K562 (cell line): ENCODE measurements around the gene PIK3R2. TPM values are rescaled to one million over a fixed set of nuclear protein-coding genes. Genes with fewer than 3 reads are reported as not detected.

Experiments
- ATF1 ChIP-seq, 2 experiments: fragments of 450-650 bp in 1 of 2; IDR thresholded peaks; 2 replicates each; pipeline ENCODE4 v1.6.1; 2016; ENCODE audit warnings: missing compliant biosample characterization in 1 of 2, missing genetic modification characterization in 1 of 2
- GMEB1 ChIP-seq: fragments of 250-450 bp; sonication (Bioruptor Pico); IDR thresholded peaks from 2 replicates; pipeline ENCODE4 v1.4.0; 2020; ENCODE audit warnings: mild to moderate bottlenecking
- HCFC1 ChIP-seq: IDR thresholded peaks from 2 replicates; pipeline ENCODE4 v1.6.1; 2012; ENCODE audit warnings: low read depth, low read length, improper control_type of control experiment
- JUN ChIP-seq, 2 experiments: sonication (generic) in 1 of 2; formaldehyde crosslinking in 1 of 2; IDR thresholded peaks; 2 replicates each; pipeline versions ENCODE4 v1.6.1 to v1.8.0; 2012 to 2022; ENCODE audit warnings: borderline replicate concordance in 2 of 2, mild to moderate bottlenecking in 2 of 2, improper control_type of control experiment in 1 of 2, low read depth in 1 of 2, low read length in 1 of 2, missing genetic modification reagents in 1 of 2
- MNT ChIP-seq, 2 experiments: fragments of 450-650 bp; conservative IDR thresholded peaks; 2 replicates each; pipeline ENCODE4 v1.6.1; 2017; ENCODE audit warnings: mild to moderate bottlenecking in 2 of 2, moderate library complexity in 2 of 2
- NR3C1 ChIP-seq: sonication (generic); formaldehyde crosslinking; IDR thresholded peaks from 2 replicates; pipeline ENCODE4 v1.8.1; 2022; ENCODE audit warnings: missing genetic modification reagents
- SAP30 ChIP-seq: fragments of 200-600 bp; sonication (generic); IDR thresholded peaks from 2 replicates; pipeline ENCODE4 v1.6.1; 2012; ENCODE audit warnings: borderline replicate concordance, low read depth, mild to moderate bottlenecking, moderate library complexity, low read length, control low read depth, inconsistent platforms; ENCODE audit not compliant: insufficient read depth, poor library complexity, severe bottlenecking
- ZNF830 ChIP-seq: fragments of 250-450 bp; sonication (Bioruptor Pico); IDR thresholded peaks from 2 replicates; pipeline ENCODE4 v1.5.0; 2021; ENCODE audit warnings: mild to moderate bottlenecking
- polyA plus RNA-seq, 8 experiments: library from polyadenylated mRNA; depleted of rRNA in 4 of 8; stranded (reverse) in 5 of 8; unstranded in 3 of 8; fragments of >200 nt; fragmentation: Nextera tagmentation in 2 of 8; fragmentation: Illumina TruSeq in 1 of 8; extraction: Ambion mirVana in 2 of 8; extraction: Trizol in 1 of 8; gene quantifications; 2 replicates each; pipeline versions ENCODE4 v1.2.1 to v1.2.3, GENCODE V29; 2011 to 2014; ENCODE audit warnings: inconsistent platforms in 1 of 8, missing spikeins in 1 of 8
- total RNA-seq, 7 experiments: library from RNA; depleted of rRNA in 6 of 7; stranded (reverse); fragments of >200 nt in 6 of 7; fragmentation: Illumina TruSeq in 2 of 7; extraction: Trizol in 2 of 7; gene quantifications; 2 replicates each; pipeline versions ENCODE4 v1.2.1 to v1.2.3, GENCODE V29; 2011 to 2021; ENCODE audit warnings: low replicate concordance in 1 of 7
- TF ChIP-seq, protein P1 (sequence below): fragments of 200-800 bp; sonication (Bioruptor generic); IDR thresholded peaks from 2 replicates; pipeline ENCODE4 v1.6.1; 2016; ENCODE audit warnings: missing genetic modification characterization, missing compliant biosample characterization
- TF ChIP-seq, protein P2 (sequence below): fragments of 450-650 bp; conservative IDR thresholded peaks from 2 replicates; pipeline ENCODE4 v1.6.1; 2016; ENCODE audit warnings: missing genetic modification characterization, low read depth, mild to moderate bottlenecking, missing compliant biosample characterization, moderate library complexity
- TF ChIP-seq, protein P3 (sequence below): sonication (generic); formaldehyde crosslinking; IDR thresholded peaks from 2 replicates; pipeline ENCODE4 v1.8.0; 2022; ENCODE audit warnings: missing genetic modification reagents, mild to moderate bottlenecking, moderate library complexity, borderline replicate concordance

Gene PIK3R2
- total and polyA plus RNA-seq, 9 of the 15 experiments (the other 6 are each of a cell fraction or from before 2014, with no cell fraction given) = 0.39 to 37.9 (median 5.3) TPM

- TF ChIP-seq GMEB1 (CRISPR knock-in tag) = 0 out of 2 replicates have a peak, but pooled peaks have one; percentile 22
- TF ChIP-seq, protein P1, sequence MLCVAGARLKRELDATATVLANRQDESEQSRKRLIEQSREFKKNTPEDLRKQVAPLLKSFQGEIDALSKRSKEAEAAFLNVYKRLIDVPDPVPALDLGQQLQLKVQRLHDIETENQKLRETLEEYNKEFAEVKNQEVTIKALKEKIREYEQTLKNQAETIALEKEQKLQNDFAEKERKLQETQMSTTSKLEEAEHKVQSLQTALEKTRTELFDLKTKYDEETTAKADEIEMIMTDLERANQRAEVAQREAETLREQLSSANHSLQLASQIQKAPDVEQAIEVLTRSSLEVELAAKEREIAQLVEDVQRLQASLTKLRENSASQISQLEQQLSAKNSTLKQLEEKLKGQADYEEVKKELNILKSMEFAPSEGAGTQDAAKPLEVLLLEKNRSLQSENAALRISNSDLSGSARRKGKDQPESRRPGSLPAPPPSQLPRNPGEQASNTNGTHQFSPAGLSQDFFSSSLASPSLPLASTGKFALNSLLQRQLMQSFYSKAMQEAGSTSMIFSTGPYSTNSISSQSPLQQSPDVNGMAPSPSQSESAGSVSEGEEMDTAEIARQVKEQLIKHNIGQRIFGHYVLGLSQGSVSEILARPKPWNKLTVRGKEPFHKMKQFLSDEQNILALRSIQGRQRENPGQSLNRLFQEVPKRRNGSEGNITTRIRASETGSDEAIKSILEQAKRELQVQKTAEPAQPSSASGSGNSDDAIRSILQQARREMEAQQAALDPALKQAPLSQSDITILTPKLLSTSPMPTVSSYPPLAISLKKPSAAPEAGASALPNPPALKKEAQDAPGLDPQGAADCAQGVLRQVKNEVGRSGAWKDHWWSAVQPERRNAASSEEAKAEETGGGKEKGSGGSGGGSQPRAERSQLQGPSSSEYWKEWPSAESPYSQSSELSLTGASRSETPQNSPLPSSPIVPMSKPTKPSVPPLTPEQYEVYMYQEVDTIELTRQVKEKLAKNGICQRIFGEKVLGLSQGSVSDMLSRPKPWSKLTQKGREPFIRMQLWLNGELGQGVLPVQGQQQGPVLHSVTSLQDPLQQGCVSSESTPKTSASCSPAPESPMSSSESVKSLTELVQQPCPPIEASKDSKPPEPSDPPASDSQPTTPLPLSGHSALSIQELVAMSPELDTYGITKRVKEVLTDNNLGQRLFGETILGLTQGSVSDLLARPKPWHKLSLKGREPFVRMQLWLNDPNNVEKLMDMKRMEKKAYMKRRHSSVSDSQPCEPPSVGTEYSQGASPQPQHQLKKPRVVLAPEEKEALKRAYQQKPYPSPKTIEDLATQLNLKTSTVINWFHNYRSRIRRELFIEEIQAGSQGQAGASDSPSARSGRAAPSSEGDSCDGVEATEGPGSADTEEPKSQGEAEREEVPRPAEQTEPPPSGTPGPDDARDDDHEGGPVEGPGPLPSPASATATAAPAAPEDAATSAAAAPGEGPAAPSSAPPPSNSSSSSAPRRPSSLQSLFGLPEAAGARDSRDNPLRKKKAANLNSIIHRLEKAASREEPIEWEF (CRISPR knock-in tag) = peak; percentile 94
- no peak for TF ChIP-seq ZNF830 (CRISPR knock-in tag)
- peak; percentile 63 to 85 for TF ChIP-seq MNT (conservative IDR thresholded peaks at IDR 0.05)
- TF ChIP-seq, protein P2, sequence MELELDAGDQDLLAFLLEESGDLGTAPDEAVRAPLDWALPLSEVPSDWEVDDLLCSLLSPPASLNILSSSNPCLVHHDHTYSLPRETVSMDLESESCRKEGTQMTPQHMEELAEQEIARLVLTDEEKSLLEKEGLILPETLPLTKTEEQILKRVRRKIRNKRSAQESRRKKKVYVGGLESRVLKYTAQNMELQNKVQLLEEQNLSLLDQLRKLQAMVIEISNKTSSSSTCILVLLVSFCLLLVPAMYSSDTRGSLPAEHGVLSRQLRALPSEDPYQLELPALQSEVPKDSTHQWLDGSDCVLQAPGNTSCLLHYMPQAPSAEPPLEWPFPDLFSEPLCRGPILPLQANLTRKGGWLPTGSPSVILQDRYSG (tag) = peak; percentile 85; the same call in 1 of the 2 replicates
- peak; percentile 18; the same call in 1 of the 2 replicates for TF ChIP-seq JUN (IDR thresholded peaks at IDR 0.05; ENCODE audit: borderline replicate concordance, low read depth, low read length)
- TF ChIP-seq JUN (CRISPR knock-in tag; IDR thresholded peaks at IDR 0.05; ENCODE audit: borderline replicate concordance) = no peak
- peak; percentile 32; the same call in 1 of the 2 replicates for TF ChIP-seq HCFC1
- TF ChIP-seq, protein P3, sequence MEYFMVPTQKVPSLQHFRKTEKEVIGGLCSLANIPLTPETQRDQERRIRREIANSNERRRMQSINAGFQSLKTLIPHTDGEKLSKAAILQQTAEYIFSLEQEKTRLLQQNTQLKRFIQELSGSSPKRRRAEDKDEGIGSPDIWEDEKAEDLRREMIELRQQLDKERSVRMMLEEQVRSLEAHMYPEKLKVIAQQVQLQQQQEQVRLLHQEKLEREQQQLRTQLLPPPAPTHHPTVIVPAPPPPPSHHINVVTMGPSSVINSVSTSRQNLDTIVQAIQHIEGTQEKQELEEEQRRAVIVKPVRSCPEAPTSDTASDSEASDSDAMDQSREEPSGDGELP (CRISPR knock-in tag) = peak; percentile 39; the same call in 1 of the 2 replicates
- peak; percentile 85 for TF ChIP-seq SAP30
- TF ChIP-seq NR3C1 (CRISPR knock-in tag) = no peak
- peak; percentile 65 for TF ChIP-seq ATF1 (CRISPR knock-in tag; IDR thresholded peaks at IDR 0.05)
- peak; percentile 98 for TF ChIP-seq ATF1 (tag; IDR thresholded peaks at IDR 0.05)
Measured at GRCh38 chr19:18192673-18193387, 39.9 kb downstream of the PIK3R2 start, which contains the start of gene MPV17L2 (continued).
